Islet of Langerhans (tissue), 1 donor: ENCODE data around the gene TSPAN2.

Experiments used
- FAIRE-seq: peaks from one replicate; lab custom pipeline; 2011; peaks lifted over from hg19 to GRCh38; lab: Jason Lieb, UNC

TSPAN2 gene

GRCh38 chr1:115073298-115074087, 15.8 kb downstream of the TSPAN2 start:
- FAIRE-seq = peak; percentile 13

GRCh38 chr1:115071012-115071664, 18.2 kb downstream of the TSPAN2 start:
- no peak for FAIRE-seq

DNA sequence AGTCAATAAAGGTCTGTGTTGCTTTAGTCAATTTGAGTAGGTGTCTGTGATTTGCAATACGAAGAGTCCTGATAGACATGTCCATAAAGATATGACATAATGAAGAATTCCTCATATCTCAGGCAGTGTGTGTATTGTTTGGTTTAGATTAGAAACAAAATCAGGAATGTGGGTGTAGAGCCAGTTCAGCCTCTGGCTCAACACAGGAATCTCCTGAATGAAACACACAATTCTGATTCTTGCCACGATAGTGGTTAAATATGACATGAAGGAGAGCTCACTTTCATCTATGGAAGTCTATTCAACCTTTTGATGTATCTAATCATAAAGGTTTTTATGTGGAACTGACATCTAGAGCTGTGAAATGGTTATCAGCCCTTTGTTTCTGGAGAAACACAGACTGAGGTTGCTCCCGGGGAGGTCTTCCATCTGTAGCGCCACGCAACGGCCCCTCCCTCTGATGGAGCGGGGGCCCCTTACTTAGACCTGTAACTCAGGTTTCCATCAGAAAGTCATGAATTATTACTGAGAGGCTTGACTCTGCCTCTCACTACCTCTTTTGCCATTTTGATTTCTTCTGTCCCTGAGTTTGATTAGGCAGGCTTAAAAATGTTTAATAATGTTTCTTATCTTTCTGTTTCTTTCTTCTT, 19.5 kb downstream of the TSPAN2 start:
- FAIRE-seq = no peak

- FAIRE-seq = no peak
These were observed 20.3 kb downstream of the TSPAN2 start for GRCh38 chr1:115068826-115069585.

- no peak for FAIRE-seq
These were observed 22.0 kb downstream of the TSPAN2 start for GRCh38 chr1:115067161-115067859.

GRCh38 chr1:115065021-115065420, 24.3 kb downstream of the TSPAN2 start:
- peak; percentile 58 for FAIRE-seq

DNA sequence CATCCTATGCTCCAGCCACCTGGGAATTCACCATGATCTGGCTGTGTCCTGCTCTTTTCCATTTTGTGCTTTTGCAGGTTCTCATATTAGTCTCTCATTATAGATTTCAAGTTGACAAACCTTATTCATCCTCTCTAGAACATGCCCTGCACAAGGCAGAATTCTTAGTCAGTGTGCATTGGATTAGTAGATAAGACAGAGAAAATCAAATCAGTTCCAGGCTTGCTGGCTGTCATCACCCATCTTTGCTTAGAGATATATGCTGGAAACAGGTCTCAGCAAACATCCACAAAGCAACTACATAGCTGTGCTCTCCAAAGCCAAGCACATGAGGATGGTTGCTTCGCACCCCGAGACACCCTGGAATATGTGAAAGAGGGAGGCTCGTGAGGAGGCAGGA, 24.8 kb downstream of the TSPAN2 start:
- FAIRE-seq = no peak

DNA sequence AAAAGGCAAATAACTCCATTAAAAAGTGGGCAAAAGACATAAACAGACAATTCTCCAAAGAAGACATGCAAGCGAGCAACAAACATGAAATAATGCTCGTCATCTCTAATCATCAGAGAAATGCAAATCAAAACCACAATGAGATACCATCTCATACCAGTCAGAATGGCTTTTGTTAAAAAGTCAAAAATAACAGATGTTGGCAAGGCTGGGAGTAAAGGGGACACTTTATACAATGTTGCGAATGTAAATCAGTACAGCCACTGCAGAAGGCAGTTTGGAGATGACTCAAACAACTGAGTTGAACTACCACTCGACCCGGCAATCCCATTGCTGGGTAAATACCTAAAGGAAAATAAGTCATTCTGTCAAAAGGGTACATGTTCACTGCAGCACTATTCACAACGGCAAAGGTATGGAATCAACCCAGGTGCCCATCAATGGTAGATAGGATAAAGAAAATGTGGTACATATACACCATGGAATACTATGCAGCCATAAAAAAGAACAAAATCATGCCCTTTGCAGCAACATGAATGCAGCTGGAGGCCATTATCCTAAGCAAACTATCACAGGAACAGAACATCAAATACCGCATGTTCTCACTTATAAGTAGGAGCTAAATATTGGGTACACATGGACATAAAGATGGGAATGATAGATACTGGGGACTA, 25.9 kb downstream of the TSPAN2 start:
- no peak for FAIRE-seq

- FAIRE-seq = no peak
These were observed 26.7 kb downstream of the TSPAN2 start for GRCh38 chr1:115062542-115063004.

- no peak for FAIRE-seq
These were observed 28.8 kb downstream of the TSPAN2 start for GRCh38 chr1:115060501-115060900.

GRCh38 chr1:115059316-115059715, 30.0 kb downstream of the TSPAN2 start:
- no peak for FAIRE-seq

GRCh38 chr1:115057661-115058254, 31.5 kb downstream of the TSPAN2 start:
- no peak for FAIRE-seq

DNA sequence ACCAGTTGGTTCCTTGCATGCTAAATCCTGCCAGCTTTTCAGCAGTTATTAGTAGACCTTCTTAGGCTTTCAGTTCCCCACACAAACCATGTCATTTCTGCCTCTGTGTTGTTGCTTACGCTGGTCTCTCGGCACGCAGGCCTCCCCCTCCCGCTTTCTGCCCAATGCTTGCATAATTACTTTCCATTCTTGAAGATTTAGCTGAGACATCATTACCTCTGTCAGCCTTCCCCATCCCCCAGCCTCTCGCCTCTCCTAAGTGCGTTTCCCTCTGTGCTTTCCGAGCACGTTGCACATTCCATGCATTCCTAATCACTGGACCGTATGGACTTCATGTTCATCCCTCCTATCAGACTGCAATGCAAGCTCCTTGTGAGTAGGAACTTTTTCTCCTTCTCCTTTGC, 32.9 kb downstream of the TSPAN2 start:
- no peak for FAIRE-seq

- peak; percentile 64 for FAIRE-seq
These were observed 36.7 kb downstream of the TSPAN2 start for GRCh38 chr1:115052454-115053083.

GRCh38 chr1:115051850-115052249, 37.5 kb downstream of the TSPAN2 start:
- FAIRE-seq = no peak

GRCh38 chr1:115046751-115047150, 42.6 kb downstream of the TSPAN2 start:
- no peak for FAIRE-seq

- FAIRE-seq = no peak
These were observed 47.6 kb downstream of the TSPAN2 start for GRCh38 chr1:115041654-115042053.

DNA sequence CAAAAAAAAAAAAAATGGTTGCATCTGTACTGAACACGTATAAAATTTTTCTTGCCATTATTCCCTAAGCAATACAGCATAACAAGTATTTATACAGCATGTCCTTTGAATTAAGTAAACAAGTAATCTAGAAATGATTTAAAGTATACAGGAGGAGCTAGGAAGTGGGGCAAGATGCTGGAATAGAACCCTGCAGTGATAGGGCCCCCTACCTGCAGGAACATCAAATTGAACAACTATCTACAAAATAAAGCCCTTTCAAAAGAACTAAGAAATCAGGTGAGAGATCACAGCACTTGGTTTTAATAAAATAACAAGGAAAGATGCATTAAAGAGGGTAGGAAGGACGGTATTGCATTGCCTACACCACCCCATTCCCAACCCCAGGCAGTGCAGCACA, 48.8 kb downstream of the TSPAN2 start:
- no peak for FAIRE-seq

- no peak for FAIRE-seq
These were observed 52.3 kb downstream of the TSPAN2 start for GRCh38 chr1:115036814-115037507.

- FAIRE-seq = no peak
These were observed 53.7 kb downstream of the TSPAN2 start for GRCh38 chr1:115035652-115036051.
